OCI-LY3 (cell line): Measurements from ENCODE around the gene RTN4R.
"Not testable (repeated sequence)": the region's sequence is repeated elsewhere in the genome, so short reads cannot be mapped to it uniquely, and the experiment has no call there.

Experiments used
- H2AFZ ChIP-seq: fragments of 200-600, 300-600 bp; shearing (Covaris generic); 2 replicates; pipeline ENCODE4 v1.6.0; 2014; ENCODE audit warnings: antibody characterized with exemption, low read depth, low read length
- H3K27ac ChIP-seq: fragments of 200-600, 300-600 bp; sonication (generic); 2 replicates; pipeline ENCODE4 v1.5.1; 2014; ENCODE audit warnings: mild to moderate bottlenecking, low read length, moderate library complexity, mixed read lengths
- H3K27me3 ChIP-seq: fragments of 200-600, 300-600 bp; sonication (generic); 2 replicates; pipeline ENCODE4 v1.6.1; 2014; ENCODE audit warnings: low read depth, low read length, mixed read lengths
- H3K36me3 ChIP-seq: fragments of 200-600, 300-600 bp; sonication (generic); replicated peaks from 2 replicates; pipeline ENCODE3; 2014; ENCODE audit warnings: low read depth, low read length, mixed read lengths
- H3K4me1 ChIP-seq: fragments of 300-600, 200-600 bp; sonication (generic); 2 replicates; pipeline ENCODE4 v1.6.1; 2014; ENCODE audit warnings: low read length, mixed read lengths
- H3K4me2 ChIP-seq: fragments of 200-600, 300-600 bp; sonication (generic); 2 replicates; pipeline ENCODE4 v1.6.1; 2014; ENCODE audit warnings: low read length, mixed read lengths
- H3K4me3 ChIP-seq: fragments of 300-600, 200-600 bp; sonication (generic); 2 replicates; pipeline ENCODE4 v1.5.1; 2014; ENCODE audit warnings: antibody characterized with exemption, mild to moderate bottlenecking, low read length, moderate library complexity
- H3K79me2 ChIP-seq: fragments of 300-600, 200-600 bp; shearing (Covaris generic); 2 replicates; pipeline ENCODE4 v1.6.1; 2014; ENCODE audit warnings: mild to moderate bottlenecking, low read length, mixed read lengths
- H3K9ac ChIP-seq: fragments of 300-600, 200-600 bp; shearing (Covaris generic); 2 replicates; pipeline ENCODE4 v1.6.0; 2014; ENCODE audit warnings: mild to moderate bottlenecking, low read length, moderate library complexity
- H3K9me3 ChIP-seq: fragments of 200-600, 300-600 bp; shearing (Covaris generic); 2 replicates; pipeline ENCODE4 v1.6.1; 2014; ENCODE audit warnings: low read length, mixed read lengths; ENCODE audit not compliant: insufficient read depth
- H4K20me1 ChIP-seq: fragments of 200-600, 300-600 bp; sonication (generic); 2 replicates; pipeline ENCODE4 v1.6.1; 2016; ENCODE audit warnings: low read length, mixed read lengths; ENCODE audit not compliant: insufficient read depth
- CTCF ChIP-seq: fragments of 200-600, 300-600 bp; sonication (generic); IDR thresholded peaks from 2 replicates; pipeline ENCODE4 v1.5.1; 2014; ENCODE audit warnings: antibody characterized with exemption, low read length, low read depth
- EZH2phosphoT487 ChIP-seq: fragments of 200-600 bp; shearing (Covaris generic); IDR thresholded peaks from 2 replicates; pipeline ENCODE4 v1.6.1; 2018; ENCODE audit warnings: antibody characterized with exemption, mixed run types, low read depth

The RTN4R gene

GRCh38 chr22:20273758-20274181 lies 5.7 kb upstream of the RTN4R start:
- no peaks in the 10 kb centered on the region for H3K79me2 ChIP-seq
- no peaks in the 10 kb centered on the region for H3K36me3 ChIP-seq
- H2AFZ ChIP-seq = no peak overlapping the region
- no peaks in the 10 kb centered on the region for H4K20me1 ChIP-seq
- H3K9ac ChIP-seq = no peak overlapping the region
- H3K4me1 ChIP-seq = no peaks in the 10 kb centered on the region
- H3K27me3 ChIP-seq = no peaks in the 10 kb centered on the region
- H3K9me3 ChIP-seq = no peaks in the 10 kb centered on the region
- no peak overlapping the region for H3K4me3 ChIP-seq
- no peak overlapping the region for H3K27ac ChIP-seq
- no peak overlapping the region for H3K4me2 ChIP-seq
- TF ChIP-seq CTCF = no peak
- no peak for TF ChIP-seq EZH2phosphoT487

DNA sequence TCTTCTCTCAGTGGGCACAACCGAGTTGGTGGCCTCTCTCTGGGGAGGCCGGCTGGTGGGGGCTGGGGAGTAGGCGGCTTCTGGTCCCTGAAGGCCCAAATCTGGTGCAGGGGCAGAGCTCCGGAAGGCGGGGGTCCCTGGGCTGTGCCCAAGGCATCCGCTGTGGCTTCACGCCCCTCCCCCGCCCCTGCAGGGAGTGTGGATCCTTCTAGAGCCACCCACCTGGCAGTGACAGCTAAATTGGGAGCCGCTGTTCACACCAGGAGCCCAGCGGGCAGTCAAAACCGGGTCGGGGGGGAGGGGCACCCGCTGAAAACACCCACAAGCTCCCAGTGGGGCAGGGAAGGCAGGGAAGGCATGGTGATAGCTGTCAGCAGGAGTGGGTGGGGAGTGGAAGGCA lies 4.6 kb upstream of the RTN4R start:
- Histone ChIP-seq H3K9ac (no peak overlapping the region), H2AFZ (no peak overlapping the region), H3K27ac (no peak overlapping the region), H3K4me2 (no peak overlapping the region), H3K79me2 (no peaks in the 10 kb centered on the region), H4K20me1 (no peaks in the 10 kb centered on the region), H3K9me3 (no peaks in the 10 kb centered on the region), H3K4me3 (no peak overlapping the region), H3K27me3 (no peaks in the 10 kb centered on the region), H3K4me1 (no peaks in the 10 kb centered on the region), H3K36me3 (no peaks in the 10 kb centered on the region)
- TF ChIP-seq EZH2phosphoT487 (no peak), CTCF (no peak)

- no peaks in the 10 kb centered on the region for H3K27me3 ChIP-seq
- H4K20me1 ChIP-seq = no peaks in the 10 kb centered on the region
- no peaks in the 10 kb centered on the region for H3K79me2 ChIP-seq
- no peak overlapping the region for H2AFZ ChIP-seq
- TF ChIP-seq EZH2phosphoT487 (no peak), CTCF (no peak)
- H3K4me1 ChIP-seq = no peaks in the 10 kb centered on the region
- H3K4me2 ChIP-seq = no peak overlapping the region
- no peak overlapping the region for H3K4me3 ChIP-seq
- no peaks in the 10 kb centered on the region for H3K36me3 ChIP-seq
- H3K27ac ChIP-seq = no peak overlapping the region
- H3K9ac ChIP-seq = no peak overlapping the region
- H3K9me3 ChIP-seq = no peaks in the 10 kb centered on the region
These were observed 4.1 kb upstream of the RTN4R start for GRCh38 chr22:20272174-20272573.

- H3K4me2 ChIP-seq = no peak overlapping the region
- no peak overlapping the region for H3K27ac ChIP-seq
- TF ChIP-seq EZH2phosphoT487 (no peak), CTCF (no peak)
- no peaks in the 10 kb centered on the region for H3K4me1 ChIP-seq
- H3K9me3 ChIP-seq = no peaks in the 10 kb centered on the region
- no peaks in the 10 kb centered on the region for H4K20me1 ChIP-seq
- H3K9ac ChIP-seq = no peak overlapping the region
- no peaks in the 10 kb centered on the region for H3K27me3 ChIP-seq
- no peak overlapping the region for H2AFZ ChIP-seq
- H3K4me3 ChIP-seq = no peak overlapping the region
- H3K79me2 ChIP-seq = no peaks in the 10 kb centered on the region
- H3K36me3 ChIP-seq = no peaks in the 10 kb centered on the region
These were observed 3.2 kb upstream of the RTN4R start for GRCh38 chr22:20271114-20271994.

- not testable (repeated sequence) for H3K36me3 ChIP-seq, H3K27ac ChIP-seq, H3K79me2 ChIP-seq, H4K20me1 ChIP-seq, H3K27me3 ChIP-seq, H3K9ac ChIP-seq, H3K4me2 ChIP-seq, H3K4me1 ChIP-seq, H3K4me3 ChIP-seq, H2AFZ ChIP-seq, H3K9me3 ChIP-seq
These were observed 2.3 kb upstream of the RTN4R start for GRCh38 chr22:20270190-20271113.

DNA sequence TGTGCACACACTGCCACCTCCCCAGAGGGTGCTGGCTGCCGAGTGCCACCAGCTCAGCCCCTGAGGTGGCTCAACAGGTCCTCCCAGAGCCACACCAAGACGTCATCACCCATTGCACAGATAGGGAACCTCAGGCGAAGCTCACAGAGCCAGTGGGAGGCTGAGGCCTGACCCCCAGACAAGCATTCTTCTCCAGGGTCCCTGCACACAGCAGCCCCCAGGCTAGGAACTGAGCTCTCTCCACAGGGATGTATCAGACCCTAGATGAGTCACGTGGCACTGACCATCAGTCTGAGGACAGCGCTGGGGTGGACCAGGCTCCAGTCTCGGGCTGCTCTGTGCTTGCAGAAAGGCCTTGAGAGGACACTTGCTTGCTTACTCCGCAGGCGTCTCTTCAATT lies 1.6 kb upstream of the RTN4R start:
- not testable (repeated sequence) for H3K27me3 ChIP-seq, H3K79me2 ChIP-seq, H3K27ac ChIP-seq, H2AFZ ChIP-seq, H3K9ac ChIP-seq, H4K20me1 ChIP-seq, H3K4me3 ChIP-seq, H3K9me3 ChIP-seq, H3K4me1 ChIP-seq, H3K4me2 ChIP-seq, H3K36me3 ChIP-seq
